Loucy (cell line): Measurements from ENCODE around the gene PRSS2.

Experiments used
- CTCF ChIP-seq: fragments of 200-600 bp; sonication (generic); conservative IDR thresholded peaks from 2 replicates; pipeline ENCODE4 v1.5.1; 2014; ENCODE audit warnings: mild to moderate bottlenecking, antibody characterized with exemption, low read length
- EZH2phosphoT487 ChIP-seq: fragments of 200-600 bp; IDR thresholded peaks from 2 replicates; pipeline ENCODE4 v1.6.1; 2018; ENCODE audit warnings: antibody characterized with exemption, mild to moderate bottlenecking, moderate library complexity, borderline replicate concordance

- TF ChIP-seq CTCF (no peak), EZH2phosphoT487 (no peak)
Observed at GRCh38 chr7:142752376-142753225, 18.2 kb upstream of the PRSS2 start.
